IMR-90 (cell line): ENCODE data around the gene NKIRAS1. TPM values are rescaled to one million over a fixed set of nuclear protein-coding genes. Genes with fewer than 3 reads are reported as not detected.

Experiments used
- ATAC-seq: fragments of 200-7000 bp; cut with Tn5 transposase; 2 replicates; pipeline ENCODE4 v1.9.1; 2020; ENCODE audit warnings: low read depth, mild to moderate bottlenecking, moderate library complexity
- BruUV-seq: library from RNA; stranded (reverse); fragments of 400-500 nt; replicated peaks from 2 replicates; lab custom pipeline; 2021; lab: Mats Ljungman, UMichigan
- CTCF ChIA-PET: fragments of 300-600 bp; formaldehyde crosslinking; extraction: SDS; loops from one replicate; lab custom pipeline; 2021; ENCODE audit warnings: antibody characterized with exemption; lab: Yijun Ruan, JAX
- POLR2A ChIA-PET: fragments of 300-600 bp; sonication (Branson Sonifier 250); formaldehyde crosslinking; loops from one replicate; lab custom pipeline; 2022; ENCODE audit warnings: antibody characterized with exemption; ENCODE audit not compliant: unreplicated experiment; lab: Charles Lee
- DNase-seq: peaks from one replicate; pipeline ENCODE4 v3.0.0; 2013
- H2AFZ ChIP-seq: replicated peaks from 2 replicates; pipeline ENCODE3; 2013; ENCODE audit warnings: low read length, mild to moderate bottlenecking; ENCODE audit not compliant: poor library complexity
- H2AK5ac ChIP-seq: 2 replicates; pipeline ENCODE4 v1.6.1; 2013; ENCODE audit warnings: low read depth, low read length, inconsistent platforms
- H2AK9ac ChIP-seq: replicated peaks from 2 replicates; pipeline ENCODE3; 2013; ENCODE audit warnings: mild to moderate bottlenecking, low read depth, low read length, moderate library complexity; ENCODE audit not compliant: poor library complexity
- H2BK120ac ChIP-seq: 2 replicates; pipeline ENCODE4 v1.6.1; 2013; ENCODE audit warnings: low read depth, low read length, inconsistent platforms
- H2BK15ac ChIP-seq: 3 replicates; pipeline ENCODE4 v1.6.1; 2013; ENCODE audit warnings: low read depth, low read length, inconsistent platforms
- H2BK20ac ChIP-seq: 2 replicates; pipeline ENCODE4 v1.6.1; 2013; ENCODE audit warnings: low read depth, mild to moderate bottlenecking, inconsistent platforms, low read length, moderate library complexity
- H2BK5ac ChIP-seq: 2 replicates; pipeline ENCODE4 v1.6.1; 2013; ENCODE audit warnings: mild to moderate bottlenecking, low read depth, low read length, inconsistent platforms; ENCODE audit not compliant: poor library complexity, severe bottlenecking
- H3K14ac ChIP-seq: replicated peaks from 2 replicates; pipeline ENCODE4 v1.6.1; 2013; ENCODE audit warnings: low read depth, low read length, inconsistent platforms
- H3K18ac ChIP-seq: 2 replicates; pipeline ENCODE4 v1.6.1; 2013; ENCODE audit warnings: low read depth, low read length, control low read depth
- H3K23ac ChIP-seq: 2 replicates; pipeline ENCODE4 v1.6.1; 2013; ENCODE audit warnings: low read depth, low read length, inconsistent platforms
- H3K27ac ChIP-seq: 2 replicates; pipeline ENCODE4 v1.5.1; 2013; ENCODE audit warnings: mild to moderate bottlenecking, control low read depth, low read length; ENCODE audit not compliant: insufficient read depth
- H3K27me3 ChIP-seq: 2 replicates; pipeline ENCODE4 v1.6.1; 2013; ENCODE audit warnings: low read length; ENCODE audit not compliant: control insufficient read depth, insufficient read depth
- H3K36me3 ChIP-seq: 2 replicates; pipeline ENCODE4 v1.6.1; 2013; ENCODE audit warnings: low read length, mixed read lengths; ENCODE audit not compliant: control insufficient read depth, insufficient read depth
- H3K4ac ChIP-seq: 2 replicates; pipeline ENCODE4 v1.6.1; 2013; ENCODE audit warnings: low read depth, low read length, inconsistent platforms
- H3K4me1 ChIP-seq: 2 replicates; pipeline ENCODE4 v1.6.1; 2013; ENCODE audit warnings: low read length, mixed read lengths; ENCODE audit not compliant: control insufficient read depth, insufficient read depth
- H3K4me2 ChIP-seq: 2 replicates; pipeline ENCODE4 v1.6.1; 2013; ENCODE audit warnings: low read depth, mild to moderate bottlenecking, control low read depth, low read length, moderate library complexity
- H3K4me3 ChIP-seq: 2 replicates; pipeline ENCODE4 v1.5.1; 2013; ENCODE audit warnings: low read depth, mild to moderate bottlenecking, control low read depth, low read length, moderate library complexity; ENCODE audit not compliant: insufficient read depth
- H3K56ac ChIP-seq: 2 replicates; pipeline ENCODE4 v1.6.1; 2013; ENCODE audit warnings: low read length, inconsistent platforms; ENCODE audit not compliant: insufficient read depth; ENCODE audit errors: extremely low read depth
- H3K79me1 ChIP-seq, 2 experiments: 2 replicates each; pipeline ENCODE4 v1.6.1; 2013; ENCODE audit warnings: low read length in 2 of 2, inconsistent platforms in 1 of 2, low read depth in 1 of 2
- H3K9ac ChIP-seq: 2 replicates; pipeline ENCODE4 v1.6.1; 2013; ENCODE audit warnings: low read depth, low read length, control low read depth
- H3K9me1 ChIP-seq: 2 replicates; pipeline ENCODE4 v1.6.1; 2013; ENCODE audit warnings: low read length, inconsistent platforms; ENCODE audit not compliant: insufficient read depth
- H3K9me3 ChIP-seq: 2 replicates; pipeline ENCODE4 v1.6.1; 2013; ENCODE audit warnings: low read length; ENCODE audit not compliant: control insufficient read depth, insufficient read depth
- H4K20me1 ChIP-seq: 2 replicates; pipeline ENCODE4 v1.6.1; 2013; ENCODE audit warnings: low read length, inconsistent platforms; ENCODE audit not compliant: insufficient read depth
- H4K5ac ChIP-seq: 2 replicates; pipeline ENCODE4 v1.6.1; 2013; ENCODE audit warnings: mild to moderate bottlenecking, low read depth, low read length, control low read depth
- H4K8ac ChIP-seq, 2 experiments: 2 replicates each; pipeline ENCODE4 v1.6.1; 2013; ENCODE audit warnings: low read depth in 2 of 2, low read length in 2 of 2, control low read depth in 1 of 2, inconsistent platforms in 1 of 2
- H4K91ac ChIP-seq: 2 replicates; pipeline ENCODE4 v1.6.1; 2013; ENCODE audit warnings: low read depth, low read length, inconsistent platforms; ENCODE audit not compliant: insufficient read depth
- CHD1 ChIP-seq: IDR thresholded peaks from 2 replicates; pipeline ENCODE4 v1.6.1; 2012; ENCODE audit warnings: low read depth, low read length, improper control_type of control experiment
- FOS ChIP-seq: fragments of 150-350 bp; IDR thresholded peaks from 2 replicates; pipeline ENCODE4 v1.6.1; 2016; ENCODE audit warnings: low read depth, low read length
- MAZ ChIP-seq: IDR thresholded peaks from 2 replicates; pipeline ENCODE4 v1.6.1; 2012; ENCODE audit warnings: low read depth, mild to moderate bottlenecking, low read length, improper control_type of control experiment, moderate library complexity, borderline replicate concordance
- MXI1 ChIP-seq: IDR thresholded peaks from 2 replicates; pipeline ENCODE4 v1.6.1; 2012; ENCODE audit warnings: low read depth, mild to moderate bottlenecking, low read length, moderate library complexity, borderline replicate concordance
- RAD21 ChIP-seq: IDR thresholded peaks from 2 replicates; pipeline ENCODE4 v1.6.1; 2012; ENCODE audit warnings: low read length, improper control_type of control experiment
- WGBS, 2 experiments: methylation state at CpG; one replicate each; pipeline versions ENCODE4 v1.1.5 to v1.1.7; 2013; ENCODE audit warnings: missing lambda C conversion rate in 2 of 2; ENCODE audit not compliant: insufficient read length in 1 of 2; ENCODE audit errors: extremely low coverage in 2 of 2; 5-methylcytosine and 5-hydroxymethylcytosine counted together
- dilution Hi-C: fragments of 300-500 bp; cut with HindIII; formaldehyde crosslinking; loops from one replicate; pipeline ENCODE4 v1.14.3; 2018; ENCODE audit warnings: low sequenced_read_pairs; ENCODE audit not compliant: unreplicated experiment
- in situ Hi-C: fragments of 300-500 bp; cut with MboI; formaldehyde crosslinking; loops from 3 replicates; pipeline ENCODE4 v1.14.3; 2019; ENCODE audit warnings: low sequenced_read_pairs, inconsistent platforms, mixed read lengths
- intact Hi-C: fragments of 100-400 bp; cut with micrococcal nuclease; formaldehyde crosslinking; loops from 2 replicates; pipeline ENCODE4 v1.10.0; 2022
- polyA plus RNA-seq, 3 experiments: library from polyadenylated mRNA; depleted of rRNA; stranded (reverse); fragments of >200 nt; gene quantifications; 2 replicates each; pipeline ENCODE4 v1.2.3, GENCODE V29; 2012; ENCODE audit warnings: low replicate concordance in 1 of 3
- total RNA-seq: library from RNA; depleted of rRNA; stranded (reverse); fragments of >200 nt; gene quantifications from 2 replicates; pipeline ENCODE4 v1.2.3, GENCODE V29; 2012
- TF ChIP-seq, protein P1 (sequence below): fragments of 150-350 bp; IDR thresholded peaks from 2 replicates; pipeline ENCODE4 v1.6.1; 2016; ENCODE audit warnings: low read depth, mild to moderate bottlenecking, low read length, moderate library complexity, borderline replicate concordance

The NKIRAS1 gene
- total and polyA plus RNA-seq, 2 of the 4 experiments (the other 2 are of a cell fraction), result 6.1 to 6.8 TPM

DNA sequence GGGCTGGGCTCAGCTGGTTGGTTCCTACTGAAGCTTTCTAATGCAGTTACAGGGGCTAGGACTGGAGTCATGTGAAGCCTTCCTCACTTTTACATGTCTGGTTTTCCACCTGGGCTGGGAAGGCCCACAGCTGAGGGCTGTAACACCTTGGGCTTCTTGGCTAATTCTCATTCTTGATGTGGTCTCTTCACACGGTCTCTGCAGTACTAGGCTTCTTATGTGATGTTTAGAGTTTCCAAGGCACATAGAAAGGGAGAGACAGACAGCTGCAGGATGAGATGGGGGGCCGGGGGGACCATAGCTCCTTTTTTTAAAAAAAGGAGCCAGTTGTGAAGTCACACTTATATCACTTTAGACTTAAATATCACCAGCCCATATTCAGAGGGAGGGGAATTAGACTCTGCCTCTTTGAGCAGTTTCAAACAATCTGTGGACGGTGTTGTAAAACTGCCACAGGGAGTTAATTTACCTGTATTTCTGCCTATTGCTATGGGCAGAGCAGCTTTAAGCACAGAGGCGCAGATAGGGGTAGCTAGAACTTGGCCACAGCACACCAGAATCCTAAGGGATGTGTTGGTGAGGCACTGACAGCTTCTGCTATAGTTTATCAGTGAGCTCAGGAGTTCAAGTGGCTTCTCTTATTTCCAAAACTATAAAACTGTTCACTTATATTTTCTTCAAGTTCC lies 46.7 kb downstream of the NKIRAS1 start:
- no peak overlapping the region for H2AK5ac ChIP-seq
- H4K8ac ChIP-seq, result no peak overlapping the region
- H3K27ac ChIP-seq, result no peak overlapping the region
- no peak overlapping the region for H3K14ac ChIP-seq
- no peak overlapping the region for H3K23ac ChIP-seq
- H2BK5ac ChIP-seq, result no peak overlapping the region
- no peak overlapping the region for H3K4me3 ChIP-seq
- ChIA-PET CTCF (interaction anchor here (0.5 kb wide), 1 partner anchor 81 kb away, joined by 3 read pairs; no protein-coding TSS in a partner anchor), POLR2A (no interaction called here)
- no peak overlapping the region for H3K56ac ChIP-seq
- WGBS, 2 experiments, result no CpG with 5 or more reads among the region's 4 CpGs
- no peak overlapping the region for H2BK120ac ChIP-seq
- no peak overlapping the region for H2BK20ac ChIP-seq
- H3K4me2 ChIP-seq, result no peak overlapping the region
- H4K91ac ChIP-seq, result no peak overlapping the region
- H3K4ac ChIP-seq, result no peak overlapping the region
- dilution Hi-C loops, result no loop called here
- H3K18ac ChIP-seq, result no peak overlapping the region
- TF ChIP-seq MAZ (no peak), MXI1 (no peak), CHD1 (no peak), RAD21 (no peak), FOS (no peak)
- TF ChIP-seq, protein P1, sequence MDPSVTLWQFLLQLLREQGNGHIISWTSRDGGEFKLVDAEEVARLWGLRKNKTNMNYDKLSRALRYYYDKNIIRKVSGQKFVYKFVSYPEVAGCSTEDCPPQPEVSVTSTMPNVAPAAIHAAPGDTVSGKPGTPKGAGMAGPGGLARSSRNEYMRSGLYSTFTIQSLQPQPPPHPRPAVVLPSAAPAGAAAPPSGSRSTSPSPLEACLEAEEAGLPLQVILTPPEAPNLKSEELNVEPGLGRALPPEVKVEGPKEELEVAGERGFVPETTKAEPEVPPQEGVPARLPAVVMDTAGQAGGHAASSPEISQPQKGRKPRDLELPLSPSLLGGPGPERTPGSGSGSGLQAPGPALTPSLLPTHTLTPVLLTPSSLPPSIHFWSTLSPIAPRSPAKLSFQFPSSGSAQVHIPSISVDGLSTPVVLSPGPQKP, result no peak
- H4K20me1 ChIP-seq, result peaks cover 46% of the 10 kb centered on the region
- peaks cover 25 to 60% of the 10 kb centered on the region in 2 experiments; a peak in 3 of 4 replicates for H3K79me1 ChIP-seq
- no TSS peak for BruUV-seq
- H3K9me3 ChIP-seq, result no peaks in the 10 kb centered on the region
- intact Hi-C loops, result loop anchor here (10.0 kb wide), 2 partner anchors 155 to 665 kb away; partner anchors contain the start of gene UBE2E2
- no peak overlapping the region for H3K9ac ChIP-seq
- H4K5ac ChIP-seq, result no peak overlapping the region
- no peak overlapping the region for H2BK15ac ChIP-seq
- no peak for DNase-seq
- no peaks in the 10 kb centered on the region for H3K36me3 ChIP-seq
- in situ Hi-C loops, result no loop called here
- H3K4me1 ChIP-seq, result peaks cover 19% of the 10 kb centered on the region
- H3K27me3 ChIP-seq, result no peaks in the 10 kb centered on the region
- no peak for ATAC-seq
- peaks cover 14% of the 10 kb centered on the region for H3K9me1 ChIP-seq
- no peak overlapping the region for H2AFZ ChIP-seq
- no peak overlapping the region for H2AK9ac ChIP-seq
